Measurements from ENCODE around the gene UBD. TPM values are rescaled to one million over a fixed set of nuclear protein-coding genes. Genes with fewer than 3 reads are reported as not detected.

Gene UBD
- polyA plus RNA-seq (2012; ENCODE audit: low read depth, missing spikeins): 60.4 TPM

DNA sequence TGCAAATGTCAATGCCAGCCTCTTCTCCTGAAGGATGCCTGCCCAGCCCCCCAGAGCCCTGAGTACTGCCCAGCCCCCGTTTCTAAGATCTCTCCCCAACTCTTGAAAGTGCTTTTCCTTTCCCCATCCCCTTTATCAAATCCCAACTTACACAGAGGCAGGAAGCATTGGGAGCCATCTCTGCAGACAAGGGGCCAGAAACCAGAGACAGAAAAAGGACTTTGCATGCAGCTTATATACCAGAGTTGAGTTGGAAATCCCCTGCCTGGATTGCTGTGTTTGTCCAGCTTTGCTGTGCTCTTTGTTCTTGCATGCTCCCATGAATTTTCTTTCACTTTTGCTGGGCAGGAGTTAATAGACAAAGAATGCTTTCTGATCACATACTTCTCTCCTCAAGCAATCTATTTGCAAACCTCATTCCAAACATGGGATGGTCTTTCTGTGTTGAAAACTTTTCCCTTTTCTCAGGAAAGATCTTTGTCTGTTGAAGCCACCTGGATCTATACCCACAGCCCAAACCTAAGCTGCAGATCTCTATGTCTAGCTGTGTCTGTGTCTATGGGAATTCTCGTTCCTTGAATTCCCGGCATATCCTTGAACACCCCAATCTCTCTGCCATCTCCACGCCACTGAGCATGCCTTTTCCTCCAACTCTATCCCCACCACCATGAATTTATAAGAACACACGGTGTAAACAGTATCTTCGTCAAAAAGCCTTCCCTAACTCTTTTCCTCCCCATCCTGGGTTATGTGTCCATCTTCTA lies at the start of gene UBD:
Gene UBD (minus strand): TSS at position 209 of the 764 bp plus-strand sequence. CDS start 31 bp downstream, at position 178.
- TF ChIP-seq PAX5 (IDR thresholded peaks at IDR 0.05; ENCODE audit: insufficient read depth, low read length, severe bottlenecking) (no peak), POU2F2 (IDR thresholded peaks at IDR 0.05; ENCODE audit: low read depth, low read length) (no peak), POLR2AphosphoS5 (IDR thresholded peaks at IDR 0.05; ENCODE audit: low read depth, low read length) (no peak; the same call in 1 of the 2 replicates), SPI1 (IDR thresholded peaks at IDR 0.05; ENCODE audit: low read depth, low read length) (no peak), POLR2A (IDR thresholded peaks at IDR 0.05; ENCODE audit: low read depth, low read length) (0 out of 2 replicates have a peak, but pooled peaks have one; percentile 25), TAF1 (IDR thresholded peaks at IDR 0.05; ENCODE audit: low read depth, low read length) (no peak)
- no peak for DNase-seq (ENCODE audit: insufficient read length, low spot score)
- FAIRE-seq: peak; percentile 71

DNA sequence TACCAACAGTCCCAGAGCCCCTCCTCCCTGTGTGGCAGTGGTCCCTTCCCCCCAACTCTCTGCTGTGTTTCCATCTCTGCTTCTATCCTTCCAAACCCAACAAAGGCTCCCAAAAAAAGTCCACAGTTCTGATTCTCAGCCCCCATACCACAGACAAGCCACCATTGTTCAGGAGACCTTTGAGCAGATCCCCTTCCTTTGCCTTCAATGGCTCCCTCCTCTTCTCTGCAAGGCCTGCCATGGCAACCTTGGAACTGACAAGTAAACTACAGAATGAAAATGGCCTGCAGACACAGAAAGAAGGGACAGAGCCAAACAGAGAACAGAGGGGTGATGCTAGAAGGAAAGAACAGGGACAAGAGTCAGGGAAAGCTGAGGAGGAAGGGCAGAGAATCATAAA lies 48.6 kb upstream of the UBD start:
- TF ChIP-seq POLR2AphosphoS5 (IDR thresholded peaks at IDR 0.05; ENCODE audit: low read depth, low read length): no peak
- no peak for TF ChIP-seq TAF1 (IDR thresholded peaks at IDR 0.05; ENCODE audit: low read depth, low read length)
- no peak for TF ChIP-seq PAX5 (IDR thresholded peaks at IDR 0.05; ENCODE audit: insufficient read depth, low read length, severe bottlenecking)
- no peak for TF ChIP-seq POLR2A (IDR thresholded peaks at IDR 0.05; ENCODE audit: low read depth, low read length)
- TF ChIP-seq POU2F2 (IDR thresholded peaks at IDR 0.05; ENCODE audit: low read depth, low read length): no peak
- no peak for TF ChIP-seq SPI1 (IDR thresholded peaks at IDR 0.05; ENCODE audit: low read depth, low read length)
- FAIRE-seq: no peak
- DNase-seq (ENCODE audit: insufficient read length, low spot score): no peak

DNA sequence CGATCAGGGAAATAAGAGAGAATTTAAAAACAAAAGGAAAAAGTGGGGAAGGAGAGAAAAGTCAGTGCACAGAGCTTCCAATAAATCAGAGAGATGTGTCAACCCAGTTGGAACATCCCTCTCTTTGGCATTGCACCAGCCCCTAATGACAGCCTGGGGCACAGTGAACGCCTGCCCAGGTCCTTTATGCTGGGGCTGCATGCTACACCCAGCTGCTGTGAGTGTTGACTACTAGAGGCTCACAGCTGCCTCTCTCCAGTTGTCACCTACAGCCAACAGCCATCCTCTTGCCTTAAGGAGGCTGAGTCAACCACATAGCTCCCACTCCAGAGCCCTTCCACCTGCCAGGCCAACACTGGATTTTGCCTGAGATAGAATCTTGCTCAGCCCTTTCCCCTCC lies 44.4 kb upstream of the UBD start:
- no peak for DNase-seq (ENCODE audit: insufficient read length, low spot score)
- no peak for FAIRE-seq
- no peak for TF ChIP-seq TAF1 (IDR thresholded peaks at IDR 0.05; ENCODE audit: low read depth, low read length)
- no peak for TF ChIP-seq SPI1 (IDR thresholded peaks at IDR 0.05; ENCODE audit: low read depth, low read length)
- TF ChIP-seq POU2F2 (IDR thresholded peaks at IDR 0.05; ENCODE audit: low read depth, low read length): no peak
- no peak for TF ChIP-seq POLR2AphosphoS5 (IDR thresholded peaks at IDR 0.05; ENCODE audit: low read depth, low read length)
- TF ChIP-seq PAX5 (IDR thresholded peaks at IDR 0.05; ENCODE audit: insufficient read depth, low read length, severe bottlenecking): no peak
- no peak for TF ChIP-seq POLR2A (IDR thresholded peaks at IDR 0.05; ENCODE audit: low read depth, low read length)

DNA sequence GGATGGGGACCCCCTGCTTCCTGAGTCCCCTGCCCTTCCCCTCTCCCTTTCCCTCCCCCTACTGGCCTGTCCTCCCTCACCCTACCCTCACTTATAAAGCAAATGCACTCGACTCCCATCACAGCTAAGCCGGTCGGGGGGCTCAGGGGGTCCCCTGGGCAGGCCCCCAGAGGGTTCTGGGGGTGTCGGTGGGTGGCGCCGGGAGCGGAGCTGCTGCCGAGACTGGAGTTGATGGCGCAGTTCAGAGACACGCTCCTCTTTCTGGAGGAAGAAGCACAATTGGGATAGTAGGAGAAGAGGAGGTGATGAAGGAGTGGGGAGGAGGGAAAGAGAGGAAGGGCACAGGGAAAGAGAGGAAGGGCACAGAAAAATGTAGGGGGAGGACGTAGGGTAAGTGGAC lies 43.9 kb upstream of the UBD start:
- DNase-seq (ENCODE audit: insufficient read length, low spot score) (no peak), FAIRE-seq (no peak)
- TF ChIP-seq SPI1 (IDR thresholded peaks at IDR 0.05; ENCODE audit: low read depth, low read length) (no peak), POU2F2 (IDR thresholded peaks at IDR 0.05; ENCODE audit: low read depth, low read length) (no peak), TAF1 (IDR thresholded peaks at IDR 0.05; ENCODE audit: low read depth, low read length) (no peak), POLR2A (IDR thresholded peaks at IDR 0.05; ENCODE audit: low read depth, low read length) (no peak), POLR2AphosphoS5 (IDR thresholded peaks at IDR 0.05; ENCODE audit: low read depth, low read length) (no peak), PAX5 (IDR thresholded peaks at IDR 0.05; ENCODE audit: insufficient read depth, low read length, severe bottlenecking) (no peak)

GRCh38 chr6:29602564-29603361 lies 43.2 kb upstream of the UBD start:
- TF ChIP-seq TAF1 (IDR thresholded peaks at IDR 0.05; ENCODE audit: low read depth, low read length) (no peak), POU2F2 (IDR thresholded peaks at IDR 0.05; ENCODE audit: low read depth, low read length) (no peak), SPI1 (IDR thresholded peaks at IDR 0.05; ENCODE audit: low read depth, low read length) (no peak), POLR2A (IDR thresholded peaks at IDR 0.05; ENCODE audit: low read depth, low read length) (no peak), POLR2AphosphoS5 (IDR thresholded peaks at IDR 0.05; ENCODE audit: low read depth, low read length) (no peak), PAX5 (IDR thresholded peaks at IDR 0.05; ENCODE audit: insufficient read depth, low read length, severe bottlenecking) (no peak)
- DNase-seq (ENCODE audit: insufficient read length, low spot score): peak; percentile 39
- no peak for FAIRE-seq

DNA sequence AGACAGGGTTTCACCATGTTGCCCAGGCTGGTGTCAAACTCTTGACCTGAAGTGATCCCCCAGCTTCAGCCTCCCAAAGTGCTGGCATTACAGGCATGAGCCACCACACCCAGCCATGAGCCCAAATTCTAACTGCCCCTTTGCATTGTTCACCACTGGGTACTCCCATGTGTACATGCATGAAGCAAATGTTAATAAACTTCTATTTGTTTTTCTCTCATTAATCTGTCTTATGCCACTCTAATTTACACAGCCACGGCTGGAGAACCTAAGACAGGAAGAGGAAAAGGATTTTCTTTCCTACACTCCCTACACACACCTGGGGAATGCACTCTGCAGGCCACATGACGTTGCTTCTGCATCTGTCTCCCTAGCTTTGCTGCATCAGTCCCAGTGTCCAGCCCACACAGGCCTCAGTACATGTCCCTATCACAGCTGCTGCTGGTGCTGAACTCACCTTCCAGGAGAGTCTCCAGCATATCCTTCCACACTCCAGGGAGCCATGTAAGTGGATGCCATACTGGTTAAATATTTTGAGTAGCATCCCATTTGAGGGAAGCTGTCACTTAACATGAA lies 38.7 kb upstream of the UBD start:
- DNase-seq (ENCODE audit: insufficient read length, low spot score): no peak
- no peak for FAIRE-seq
- TF ChIP-seq PAX5 (IDR thresholded peaks at IDR 0.05; ENCODE audit: insufficient read depth, low read length, severe bottlenecking) (no peak), POU2F2 (IDR thresholded peaks at IDR 0.05; ENCODE audit: low read depth, low read length) (no peak), POLR2AphosphoS5 (IDR thresholded peaks at IDR 0.05; ENCODE audit: low read depth, low read length) (no peak), POLR2A (IDR thresholded peaks at IDR 0.05; ENCODE audit: low read depth, low read length) (no peak), TAF1 (IDR thresholded peaks at IDR 0.05; ENCODE audit: low read depth, low read length) (no peak), SPI1 (IDR thresholded peaks at IDR 0.05; ENCODE audit: low read depth, low read length) (no peak)

DNA sequence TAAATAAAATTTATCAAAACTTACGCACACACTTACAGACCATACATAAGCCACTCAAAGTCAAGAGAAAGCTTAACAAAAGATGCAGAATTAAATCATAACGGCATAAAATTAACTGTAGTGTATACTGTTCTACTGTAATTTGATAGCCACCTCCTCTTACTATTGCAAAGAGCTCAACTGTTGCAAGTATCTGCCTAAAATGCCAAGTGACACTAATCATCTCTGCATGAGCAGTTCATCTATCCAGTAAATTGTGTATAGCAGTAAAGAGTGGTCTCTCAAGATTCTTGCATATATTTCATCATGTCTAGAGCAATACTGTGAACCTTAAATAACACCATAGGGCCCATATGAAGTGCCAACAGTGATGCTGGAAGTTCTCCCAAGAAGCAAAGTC lies 37.7 kb upstream of the UBD start:
- FAIRE-seq (no peak), DNase-seq (ENCODE audit: insufficient read length, low spot score) (no peak)
- TF ChIP-seq SPI1 (IDR thresholded peaks at IDR 0.05; ENCODE audit: low read depth, low read length) (no peak), TAF1 (IDR thresholded peaks at IDR 0.05; ENCODE audit: low read depth, low read length) (no peak), POLR2AphosphoS5 (IDR thresholded peaks at IDR 0.05; ENCODE audit: low read depth, low read length) (no peak), POU2F2 (IDR thresholded peaks at IDR 0.05; ENCODE audit: low read depth, low read length) (no peak), POLR2A (IDR thresholded peaks at IDR 0.05; ENCODE audit: low read depth, low read length) (no peak), PAX5 (IDR thresholded peaks at IDR 0.05; ENCODE audit: insufficient read depth, low read length, severe bottlenecking) (no peak)

DNA sequence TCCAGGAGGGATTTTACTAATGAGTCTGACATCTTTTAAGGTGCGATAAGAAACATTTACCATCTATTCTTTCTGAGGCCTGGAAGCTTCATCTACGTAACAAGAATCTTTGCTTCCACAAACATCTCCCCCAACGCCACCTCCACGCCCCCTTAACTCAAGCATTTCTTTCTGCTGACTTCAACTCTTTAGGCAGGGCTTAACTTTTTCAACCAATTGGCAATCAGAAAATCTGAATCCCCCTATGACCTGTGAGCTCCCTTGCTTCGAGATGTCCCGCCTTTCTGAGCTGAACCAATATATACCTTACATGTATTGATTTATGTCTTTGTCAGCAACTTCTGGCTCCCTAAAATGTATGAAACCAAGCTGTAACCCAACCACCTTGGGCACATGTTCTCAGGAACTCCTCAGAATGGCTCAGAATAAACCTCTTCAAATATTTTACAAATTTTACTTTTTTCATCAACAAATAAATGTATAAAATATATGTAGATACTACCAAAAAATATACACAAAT lies 36.9 kb upstream of the UBD start:
- DNase-seq (ENCODE audit: insufficient read length, low spot score) (no peak), FAIRE-seq (no peak)
- no peak for TF ChIP-seq TAF1 (IDR thresholded peaks at IDR 0.05; ENCODE audit: low read depth, low read length)
- no peak for TF ChIP-seq POLR2A (IDR thresholded peaks at IDR 0.05; ENCODE audit: low read depth, low read length)
- no peak for TF ChIP-seq POLR2AphosphoS5 (IDR thresholded peaks at IDR 0.05; ENCODE audit: low read depth, low read length)
- TF ChIP-seq PAX5 (IDR thresholded peaks at IDR 0.05; ENCODE audit: insufficient read depth, low read length, severe bottlenecking): no peak
- TF ChIP-seq SPI1 (IDR thresholded peaks at IDR 0.05; ENCODE audit: low read depth, low read length): no peak
- no peak for TF ChIP-seq POU2F2 (IDR thresholded peaks at IDR 0.05; ENCODE audit: low read depth, low read length)

Data from GM12891 (cell line).